HepG2 (cell line): ENCODE data around the gene NUDCD3. TPM values are rescaled to one million over a fixed set of nuclear protein-coding genes. Genes with fewer than 3 reads are reported as not detected.

ENCODE experiments used
- ARNT2 ChIP-seq: sonication (generic); formaldehyde crosslinking; IDR thresholded peaks from 2 replicates; pipeline ENCODE4 v1.8.0; 2022; ENCODE audit warnings: mild to moderate bottlenecking, low read depth, missing genetic modification reagents, moderate library complexity
- CHCHD3 ChIP-seq: sonication (generic); formaldehyde crosslinking; IDR thresholded peaks from 2 replicates; pipeline ENCODE4 v1.8.0; 2022; ENCODE audit warnings: mild to moderate bottlenecking, missing genetic modification reagents, moderate library complexity
- HHEX ChIP-seq: IDR thresholded peaks from 2 replicates; pipeline ENCODE4 v1.6.1; 2016; ENCODE audit warnings: control low read depth
- HMG20B ChIP-seq: conservative IDR thresholded peaks from 2 replicates; pipeline ENCODE4 v1.6.1; 2016; ENCODE audit warnings: missing genetic modification reagents, missing compliant biosample characterization
- HNF4A ChIP-seq: sonication (generic); formaldehyde crosslinking; IDR thresholded peaks from 2 replicates; pipeline ENCODE4 v1.4.0; 2020; ENCODE audit warnings: missing genetic modification reagents
- JDP2 ChIP-seq: sonication (generic); formaldehyde crosslinking; IDR thresholded peaks from 2 replicates; pipeline ENCODE4 v1.8.1; 2022; ENCODE audit warnings: missing genetic modification reagents, borderline replicate concordance
- MZF1 ChIP-seq: sonication (generic); formaldehyde crosslinking; IDR thresholded peaks from 2 replicates; pipeline ENCODE4 v1.8.1; 2023; ENCODE audit warnings: mild to moderate bottlenecking, missing genetic modification reagents, borderline replicate concordance
- RBM22 ChIP-seq: fragments of 200-400 bp; formaldehyde crosslinking; optimal IDR thresholded peaks from 2 replicates; pipeline ENCODE3; 2017; ENCODE audit warnings: mild to moderate bottlenecking, low read length, moderate library complexity
- SALL1 ChIP-seq: sonication (generic); formaldehyde crosslinking; IDR thresholded peaks from 2 replicates; pipeline ENCODE4 v1.8.0; 2022; ENCODE audit warnings: mild to moderate bottlenecking, missing genetic modification reagents
- SMAD9 ChIP-seq: sonication (generic); formaldehyde crosslinking; IDR thresholded peaks from 2 replicates; pipeline ENCODE4 v1.5.1; 2020; ENCODE audit warnings: mild to moderate bottlenecking, missing genetic modification reagents
- STAG1 ChIP-seq: sonication (generic); formaldehyde crosslinking; IDR thresholded peaks from 2 replicates; pipeline ENCODE4 v1.4.0; 2020; ENCODE audit warnings: missing genetic modification reagents
- TEF ChIP-seq: sonication (generic); formaldehyde crosslinking; IDR thresholded peaks from 2 replicates; pipeline ENCODE4 v1.5.0; 2020; ENCODE audit warnings: missing genetic modification reagents
- TP53 ChIP-seq: sonication (generic); formaldehyde crosslinking; conservative IDR thresholded peaks from 2 replicates; pipeline ENCODE4 v1.4.0; 2020; ENCODE audit warnings: missing genetic modification reagents
- U2AF2 ChIP-seq: fragments of 200-400 bp; formaldehyde crosslinking; IDR thresholded peaks from 2 replicates; pipeline ENCODE4 v1.6.1; 2017; ENCODE audit warnings: low read depth, mild to moderate bottlenecking, low read length
- XBP1 ChIP-seq: sonication (generic); formaldehyde crosslinking; IDR thresholded peaks from 2 replicates; pipeline ENCODE4 v1.5.0; 2020; ENCODE audit warnings: missing genetic modification reagents
- ZNF589 ChIP-seq: sonication (generic); formaldehyde crosslinking; conservative IDR thresholded peaks from 2 replicates; pipeline ENCODE4 v1.8.0; 2022; ENCODE audit warnings: mild to moderate bottlenecking, moderate library complexity, missing genetic modification reagents
- ZNF644 ChIP-seq: IDR thresholded peaks from 2 replicates; pipeline ENCODE4 v1.6.1; 2016; ENCODE audit warnings: low read depth
- ZNF704 ChIP-seq: sonication (generic); formaldehyde crosslinking; IDR thresholded peaks from 2 replicates; pipeline ENCODE4 v1.8.1; 2023; ENCODE audit warnings: mild to moderate bottlenecking, inconsistent platforms, moderate library complexity, missing genetic modification reagents, borderline replicate concordance
- ZSCAN25 ChIP-seq: sonication (generic); formaldehyde crosslinking; IDR thresholded peaks from 2 replicates; pipeline ENCODE4 v1.8.0; 2022; ENCODE audit warnings: mild to moderate bottlenecking, missing genetic modification reagents
- polyA plus RNA-seq, 8 experiments: library from polyadenylated mRNA; depleted of rRNA in 3 of 8; stranded (reverse) in 7 of 8; unstranded in 1 of 8; fragments of >200 nt; fragmentation: Illumina TruSeq in 4 of 8; extraction: Trizol in 4 of 8; gene quantifications; 2 replicates each; pipeline versions ENCODE4 v1.2.1 to v1.2.3, GENCODE V29; 2011 to 2016; ENCODE audit warnings: low read depth in 4 of 8, missing spikeins in 1 of 8, mixed read lengths in 1 of 8; ENCODE audit not compliant: insufficient read depth in 1 of 8
- total RNA-seq, 5 experiments: library from RNA; depleted of rRNA; stranded (reverse); fragments of >200 nt; fragmentation: Illumina TruSeq; extraction: Trizol; gene quantifications; 2 replicates each; pipeline ENCODE4 v1.2.3, GENCODE V29; 2016; ENCODE audit warnings: low read depth in 1 of 5
- TF ChIP-seq, protein P1 (sequence below): sonication (generic); formaldehyde crosslinking; IDR thresholded peaks from 2 replicates; pipeline ENCODE4 v1.4.0; 2020; ENCODE audit warnings: mild to moderate bottlenecking, missing genetic modification reagents
- TF ChIP-seq, protein P2 (sequence below): sonication (generic); formaldehyde crosslinking; IDR thresholded peaks from 2 replicates; pipeline ENCODE4 v1.9.0; 2021; ENCODE audit warnings: missing genetic modification reagents, borderline replicate concordance

Gene NUDCD3
- total and polyA plus RNA-seq, 2 of the 13 experiments (the other 11 are each of a cell fraction or from before 2014, with no cell fraction given) = 20.8 to 49.9 TPM

DNA sequence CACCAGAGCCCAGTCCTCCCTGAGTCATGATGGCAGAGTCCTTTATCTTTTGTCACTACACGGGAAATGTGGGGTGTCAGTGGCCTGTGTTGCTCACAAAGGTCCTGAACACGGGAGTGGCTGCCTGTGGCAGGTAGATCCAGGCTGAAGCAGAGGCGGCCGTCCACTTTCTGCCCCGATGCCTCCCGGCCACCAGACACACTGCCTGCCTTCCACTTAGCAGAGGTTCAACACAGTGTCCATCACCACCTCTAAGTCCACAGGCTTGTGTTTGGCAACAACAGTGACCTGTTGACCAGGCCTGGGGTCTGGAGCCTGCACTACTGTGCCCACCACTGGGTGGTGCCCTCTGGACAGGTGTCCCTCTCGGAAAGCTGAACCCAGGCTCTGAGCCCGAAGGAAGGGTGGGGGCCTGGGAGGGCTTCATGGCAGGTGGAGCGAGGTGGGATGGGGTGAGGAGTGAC, 115.2 kb downstream of the NUDCD3 start (continued):
- TF ChIP-seq SMAD9 (CRISPR knock-in tag) (no peak), TP53 (CRISPR knock-in tag) (no peak), HHEX (CRISPR knock-in tag) (no peak), ZSCAN25 (CRISPR knock-in tag) (no peak), XBP1 (CRISPR knock-in tag) (no peak), SALL1 (CRISPR knock-in tag) (peak; percentile 53; the same call in 1 of the 2 replicates), U2AF2 (no peak), CHCHD3 (CRISPR knock-in tag) (0 out of 2 replicates have a peak, but pooled peaks have one; percentile 44), ZNF704 (CRISPR knock-in tag) (no peak), RBM22 (no peak), STAG1 (CRISPR knock-in tag) (peak; percentile 78), TEF (no peak), JDP2 (CRISPR knock-in tag) (no peak), ZNF644 (no peak), ARNT2 (CRISPR knock-in tag) (no peak), HNF4A (0 out of 2 replicates have a peak, but pooled peaks have one; percentile 9), HMG20B (CRISPR knock-in tag) (no peak), ZNF589 (CRISPR knock-in tag) (no peak), MZF1 (CRISPR knock-in tag) (no peak)
- TF ChIP-seq, protein P1, sequence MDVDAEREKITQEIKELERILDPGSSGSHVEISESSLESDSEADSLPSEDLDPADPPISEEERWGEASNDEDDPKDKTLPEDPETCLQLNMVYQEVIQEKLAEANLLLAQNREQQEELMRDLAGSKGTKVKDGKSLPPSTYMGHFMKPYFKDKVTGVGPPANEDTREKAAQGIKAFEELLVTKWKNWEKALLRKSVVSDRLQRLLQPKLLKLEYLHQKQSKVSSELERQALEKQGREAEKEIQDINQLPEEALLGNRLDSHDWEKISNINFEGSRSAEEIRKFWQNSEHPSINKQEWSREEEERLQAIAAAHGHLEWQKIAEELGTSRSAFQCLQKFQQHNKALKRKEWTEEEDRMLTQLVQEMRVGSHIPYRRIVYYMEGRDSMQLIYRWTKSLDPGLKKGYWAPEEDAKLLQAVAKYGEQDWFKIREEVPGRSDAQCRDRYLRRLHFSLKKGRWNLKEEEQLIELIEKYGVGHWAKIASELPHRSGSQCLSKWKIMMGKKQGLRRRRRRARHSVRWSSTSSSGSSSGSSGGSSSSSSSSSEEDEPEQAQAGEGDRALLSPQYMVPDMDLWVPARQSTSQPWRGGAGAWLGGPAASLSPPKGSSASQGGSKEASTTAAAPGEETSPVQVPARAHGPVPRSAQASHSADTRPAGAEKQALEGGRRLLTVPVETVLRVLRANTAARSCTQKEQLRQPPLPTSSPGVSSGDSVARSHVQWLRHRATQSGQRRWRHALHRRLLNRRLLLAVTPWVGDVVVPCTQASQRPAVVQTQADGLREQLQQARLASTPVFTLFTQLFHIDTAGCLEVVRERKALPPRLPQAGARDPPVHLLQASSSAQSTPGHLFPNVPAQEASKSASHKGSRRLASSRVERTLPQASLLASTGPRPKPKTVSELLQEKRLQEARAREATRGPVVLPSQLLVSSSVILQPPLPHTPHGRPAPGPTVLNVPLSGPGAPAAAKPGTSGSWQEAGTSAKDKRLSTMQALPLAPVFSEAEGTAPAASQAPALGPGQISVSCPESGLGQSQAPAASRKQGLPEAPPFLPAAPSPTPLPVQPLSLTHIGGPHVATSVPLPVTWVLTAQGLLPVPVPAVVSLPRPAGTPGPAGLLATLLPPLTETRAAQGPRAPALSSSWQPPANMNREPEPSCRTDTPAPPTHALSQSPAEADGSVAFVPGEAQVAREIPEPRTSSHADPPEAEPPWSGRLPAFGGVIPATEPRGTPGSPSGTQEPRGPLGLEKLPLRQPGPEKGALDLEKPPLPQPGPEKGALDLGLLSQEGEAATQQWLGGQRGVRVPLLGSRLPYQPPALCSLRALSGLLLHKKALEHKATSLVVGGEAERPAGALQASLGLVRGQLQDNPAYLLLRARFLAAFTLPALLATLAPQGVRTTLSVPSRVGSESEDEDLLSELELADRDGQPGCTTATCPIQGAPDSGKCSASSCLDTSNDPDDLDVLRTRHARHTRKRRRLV (CRISPR knock-in tag) = no peak
- TF ChIP-seq, protein P2, sequence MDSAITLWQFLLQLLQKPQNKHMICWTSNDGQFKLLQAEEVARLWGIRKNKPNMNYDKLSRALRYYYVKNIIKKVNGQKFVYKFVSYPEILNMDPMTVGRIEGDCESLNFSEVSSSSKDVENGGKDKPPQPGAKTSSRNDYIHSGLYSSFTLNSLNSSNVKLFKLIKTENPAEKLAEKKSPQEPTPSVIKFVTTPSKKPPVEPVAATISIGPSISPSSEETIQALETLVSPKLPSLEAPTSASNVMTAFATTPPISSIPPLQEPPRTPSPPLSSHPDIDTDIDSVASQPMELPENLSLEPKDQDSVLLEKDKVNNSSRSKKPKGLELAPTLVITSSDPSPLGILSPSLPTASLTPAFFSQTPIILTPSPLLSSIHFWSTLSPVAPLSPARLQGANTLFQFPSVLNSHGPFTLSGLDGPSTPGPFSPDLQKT (CRISPR knock-in tag) = no peak
